GM12891 (cell line): ENCODE results near the gene MYO7A.

Experiments used
- DNase-seq: peaks from one replicate; pipeline ENCODE4 v3.0.0; 2011; ENCODE audit warnings: low spot score; ENCODE audit not compliant: insufficient read length
- FAIRE-seq: peaks from 2 replicates; lab custom pipeline; 2011; peaks lifted over from hg19 to GRCh38; lab: Jason Lieb, UNC
- PAX5 ChIP-seq: IDR thresholded peaks from 2 replicates; pipeline ENCODE4 v1.6.1; 2011; ENCODE audit warnings: low read length, moderate library complexity, mild to moderate bottlenecking; ENCODE audit not compliant: insufficient read depth, severe bottlenecking
- POLR2A ChIP-seq: IDR thresholded peaks from 2 replicates; pipeline ENCODE4 v1.6.1; 2011; ENCODE audit warnings: low read depth, low read length, control low read depth
- POLR2AphosphoS5 ChIP-seq: IDR thresholded peaks from 2 replicates; pipeline ENCODE4 v1.6.1; 2011; ENCODE audit warnings: low read depth, low read length, control low read depth
- POU2F2 ChIP-seq: IDR thresholded peaks from 2 replicates; pipeline ENCODE4 v1.6.1; 2011; ENCODE audit warnings: low read depth, mild to moderate bottlenecking, control low read depth, low read length, moderate library complexity
- SPI1 ChIP-seq: IDR thresholded peaks from 2 replicates; pipeline ENCODE4 v1.6.1; 2011; ENCODE audit warnings: low read depth, low read length, control low read depth
- TAF1 ChIP-seq: IDR thresholded peaks from 2 replicates; pipeline ENCODE4 v1.6.1; 2011; ENCODE audit warnings: low read depth, low read length, control low read depth

MYO7A gene

DNA sequence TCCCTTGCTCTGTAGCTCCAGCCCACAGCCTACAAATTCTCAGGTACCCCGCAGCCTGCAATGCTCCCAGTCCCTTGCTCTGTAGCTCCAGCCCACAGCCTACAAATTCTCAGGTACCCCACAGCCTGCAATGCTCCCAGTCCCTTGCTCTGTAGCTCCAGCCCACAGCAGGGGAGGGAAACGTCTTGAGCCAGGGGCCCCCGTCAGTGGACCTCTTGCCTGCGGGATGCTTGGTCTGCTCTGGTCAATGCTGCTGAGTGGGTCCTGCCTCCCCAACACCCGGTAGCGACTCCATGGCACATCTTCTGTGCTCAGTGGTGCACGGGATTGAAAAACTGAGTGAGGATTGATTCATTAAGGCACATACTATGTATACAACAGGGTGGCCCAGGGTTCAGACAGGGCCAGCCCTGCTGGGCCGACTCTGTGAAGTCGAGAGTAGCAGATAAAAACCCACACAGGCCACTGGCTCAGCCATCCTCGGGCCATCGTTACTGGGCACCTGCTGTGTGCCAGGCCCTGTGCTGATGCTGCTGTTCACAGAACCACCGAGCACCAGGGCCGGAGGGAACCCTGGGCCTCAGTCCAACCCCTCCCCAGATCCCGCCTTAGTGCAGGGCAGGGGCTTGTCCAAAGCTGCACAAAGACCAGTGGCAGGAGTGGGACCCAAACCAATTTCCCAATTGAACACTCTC lies 69.7 kb downstream of the MYO7A start:
- TF ChIP-seq PAX5: no peak
- TF ChIP-seq TAF1: no peak
- TF ChIP-seq POLR2A: no peak
- TF ChIP-seq POU2F2: no peak
- TF ChIP-seq SPI1: no peak
- no peak for TF ChIP-seq POLR2AphosphoS5
- DNase-seq (no peak), FAIRE-seq (no peak)

DNA sequence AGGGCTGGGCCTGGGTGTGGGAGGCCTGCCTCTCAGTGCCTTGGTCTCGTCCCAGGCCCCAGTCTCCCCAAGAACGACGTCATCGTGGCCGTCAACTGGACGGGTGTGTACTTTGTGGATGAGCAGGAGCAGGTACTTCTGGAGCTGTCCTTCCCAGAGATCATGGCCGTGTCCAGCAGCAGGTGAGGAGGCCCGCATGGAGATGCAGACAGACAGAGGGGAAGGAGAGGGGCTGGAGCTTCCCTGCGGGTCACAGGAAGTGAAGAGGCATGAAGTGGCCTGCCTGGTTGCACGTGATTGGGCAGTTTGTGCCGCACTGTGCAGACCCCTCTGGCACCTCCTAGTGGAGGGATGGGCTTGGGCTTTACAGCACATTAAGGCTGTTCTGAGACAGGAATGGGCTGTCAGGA lies 70.4 kb downstream of the MYO7A start:
- no peak for TF ChIP-seq TAF1
- TF ChIP-seq PAX5: no peak
- no peak for TF ChIP-seq SPI1
- TF ChIP-seq POU2F2: no peak
- TF ChIP-seq POLR2AphosphoS5: no peak
- no peak for TF ChIP-seq POLR2A
- FAIRE-seq (peak; percentile 72), DNase-seq (peak; percentile 64)

DNA sequence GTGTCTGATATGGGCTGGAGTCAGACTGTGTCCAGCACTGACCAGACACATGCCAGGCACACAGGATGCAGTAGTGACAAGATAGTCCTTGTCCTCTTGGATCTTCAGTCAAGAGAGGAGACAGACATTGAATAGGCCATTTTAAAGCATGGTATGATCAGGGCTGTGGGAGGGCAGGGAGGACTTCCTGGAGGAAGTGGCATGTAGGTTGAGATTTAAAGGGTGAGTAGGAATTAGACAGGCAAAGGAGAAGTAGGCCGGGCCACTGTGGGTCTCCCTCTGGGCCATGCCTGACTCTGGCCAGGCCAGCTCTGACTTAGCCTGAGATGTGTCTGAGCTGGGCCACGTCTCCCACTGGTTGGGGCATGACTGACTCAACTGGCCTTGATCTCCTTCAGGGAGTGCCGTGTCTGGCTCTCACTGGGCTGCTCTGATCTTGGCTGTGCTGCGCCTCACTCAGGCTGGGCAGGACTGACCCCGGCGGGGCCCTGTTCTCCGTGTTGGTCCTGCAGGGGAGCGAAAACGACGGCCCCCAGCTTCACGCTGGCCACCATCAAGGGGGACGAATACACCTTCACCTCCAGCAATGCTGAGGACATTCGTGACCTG lies 71.2 kb downstream of the MYO7A start:
- DNase-seq (no peak), FAIRE-seq (no peak)
- TF ChIP-seq TAF1: no peak

DNA sequence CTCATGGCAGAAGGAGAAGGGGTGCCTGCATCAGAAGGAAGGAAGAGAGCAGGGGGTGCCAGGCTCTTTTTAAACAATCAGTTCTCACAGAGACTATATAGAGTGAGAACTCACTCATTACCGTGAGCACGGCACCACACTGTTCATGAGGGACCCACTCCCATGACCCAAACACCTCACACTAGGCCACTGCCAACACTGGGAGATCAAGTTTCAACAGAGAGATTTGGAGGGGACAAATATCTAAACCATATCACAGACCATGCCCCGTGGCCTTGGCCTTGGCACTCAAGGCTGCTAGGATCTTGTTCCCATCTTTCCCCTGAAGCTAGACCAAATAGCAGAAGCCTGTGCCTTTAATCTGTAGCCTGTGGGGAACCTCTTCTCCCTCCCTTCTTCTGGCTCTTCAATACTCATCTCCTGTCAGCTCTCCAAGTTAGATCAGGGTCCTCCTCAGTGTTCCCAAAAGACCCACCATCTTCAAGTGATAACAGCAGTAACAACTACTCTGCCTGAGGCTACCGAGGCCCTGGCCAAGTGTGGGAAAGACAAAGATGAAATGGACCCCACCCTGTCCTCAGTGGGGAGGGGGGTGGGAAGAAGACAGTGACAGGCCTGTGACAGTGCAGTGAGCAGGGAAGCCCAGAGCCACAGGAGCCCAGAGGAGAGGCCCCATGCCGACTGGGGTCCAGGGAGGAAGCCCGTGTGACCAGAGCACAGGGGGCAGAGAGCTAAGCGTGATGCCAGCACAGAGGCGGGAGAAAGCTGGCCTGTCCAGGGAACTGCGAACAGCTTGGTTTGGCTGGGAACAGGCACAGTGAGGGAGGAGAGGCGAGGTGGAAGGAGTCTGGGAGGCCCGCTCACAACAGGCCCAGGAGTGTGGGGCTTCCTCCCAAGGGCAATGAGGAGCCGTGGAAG lies 72.6 kb downstream of the MYO7A start:
- TF ChIP-seq POU2F2: no peak
- TF ChIP-seq POLR2A: no peak
- FAIRE-seq (no peak), DNase-seq (no peak)

DNA sequence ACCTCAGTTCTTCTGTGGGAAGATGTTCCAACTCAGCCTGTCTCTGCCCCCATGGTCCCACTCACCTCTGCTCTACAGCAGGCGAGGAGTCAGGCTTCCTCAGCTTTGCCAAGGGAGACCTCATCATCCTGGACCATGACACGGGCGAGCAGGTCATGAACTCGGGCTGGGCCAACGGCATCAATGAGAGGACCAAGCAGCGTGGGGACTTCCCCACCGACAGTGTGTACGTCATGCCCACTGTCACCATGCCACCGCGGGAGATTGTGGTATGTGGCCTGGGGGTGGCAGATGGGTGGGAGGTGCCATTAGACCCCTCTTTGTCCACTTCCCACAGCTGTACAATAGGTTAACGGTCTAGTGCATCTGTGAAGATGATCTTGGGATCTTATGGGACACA lies 73.3 kb downstream of the MYO7A start:
- TF ChIP-seq PAX5 (no peak), POLR2A (no peak), SPI1 (no peak), TAF1 (no peak), POU2F2 (no peak)
- DNase-seq (no peak), FAIRE-seq (no peak)

DNA sequence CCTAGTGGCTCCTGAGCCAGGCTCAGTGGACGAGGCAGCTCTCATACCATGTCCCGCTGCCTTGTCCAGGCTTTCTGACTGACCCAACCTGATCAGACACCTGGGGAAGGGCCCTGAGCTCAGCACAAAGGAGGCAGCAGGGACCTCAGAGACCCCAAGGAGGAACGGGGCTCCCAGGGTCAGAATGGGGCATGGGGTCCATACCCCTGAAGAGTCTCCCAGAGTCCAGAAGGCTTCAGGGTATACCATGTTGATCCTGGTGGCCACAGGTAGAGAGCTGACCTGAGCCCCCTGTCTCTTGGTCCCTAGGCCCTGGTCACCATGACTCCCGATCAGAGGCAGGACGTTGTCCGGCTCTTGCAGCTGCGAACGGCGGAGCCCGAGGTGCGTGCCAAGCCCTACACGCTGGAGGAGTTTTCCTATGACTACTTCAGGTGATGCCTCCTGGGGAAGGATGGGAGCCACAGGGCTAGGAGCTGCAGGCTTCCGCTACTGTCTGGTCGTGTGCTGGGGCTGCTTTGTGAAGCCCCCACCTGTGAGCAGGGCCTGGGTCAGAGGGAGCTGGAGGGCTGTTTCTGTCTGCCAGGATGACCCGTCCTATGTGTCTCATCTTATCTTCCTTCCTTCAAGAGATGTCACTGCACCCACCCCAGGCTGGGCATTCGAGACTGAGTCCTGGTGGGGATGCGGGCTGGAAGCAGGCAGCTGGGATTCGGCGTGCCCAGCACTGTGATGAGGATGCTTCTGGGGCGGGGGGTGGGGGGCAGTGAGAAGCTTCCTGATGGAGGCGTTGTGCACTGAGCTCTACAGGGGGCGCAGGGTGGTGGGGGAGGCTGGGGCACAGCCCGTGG lies 74.2 kb downstream of the MYO7A start:
- no peak for TF ChIP-seq POU2F2
- no peak for TF ChIP-seq POLR2AphosphoS5
- TF ChIP-seq TAF1: no peak
- FAIRE-seq (no peak), DNase-seq (no peak)

DNA sequence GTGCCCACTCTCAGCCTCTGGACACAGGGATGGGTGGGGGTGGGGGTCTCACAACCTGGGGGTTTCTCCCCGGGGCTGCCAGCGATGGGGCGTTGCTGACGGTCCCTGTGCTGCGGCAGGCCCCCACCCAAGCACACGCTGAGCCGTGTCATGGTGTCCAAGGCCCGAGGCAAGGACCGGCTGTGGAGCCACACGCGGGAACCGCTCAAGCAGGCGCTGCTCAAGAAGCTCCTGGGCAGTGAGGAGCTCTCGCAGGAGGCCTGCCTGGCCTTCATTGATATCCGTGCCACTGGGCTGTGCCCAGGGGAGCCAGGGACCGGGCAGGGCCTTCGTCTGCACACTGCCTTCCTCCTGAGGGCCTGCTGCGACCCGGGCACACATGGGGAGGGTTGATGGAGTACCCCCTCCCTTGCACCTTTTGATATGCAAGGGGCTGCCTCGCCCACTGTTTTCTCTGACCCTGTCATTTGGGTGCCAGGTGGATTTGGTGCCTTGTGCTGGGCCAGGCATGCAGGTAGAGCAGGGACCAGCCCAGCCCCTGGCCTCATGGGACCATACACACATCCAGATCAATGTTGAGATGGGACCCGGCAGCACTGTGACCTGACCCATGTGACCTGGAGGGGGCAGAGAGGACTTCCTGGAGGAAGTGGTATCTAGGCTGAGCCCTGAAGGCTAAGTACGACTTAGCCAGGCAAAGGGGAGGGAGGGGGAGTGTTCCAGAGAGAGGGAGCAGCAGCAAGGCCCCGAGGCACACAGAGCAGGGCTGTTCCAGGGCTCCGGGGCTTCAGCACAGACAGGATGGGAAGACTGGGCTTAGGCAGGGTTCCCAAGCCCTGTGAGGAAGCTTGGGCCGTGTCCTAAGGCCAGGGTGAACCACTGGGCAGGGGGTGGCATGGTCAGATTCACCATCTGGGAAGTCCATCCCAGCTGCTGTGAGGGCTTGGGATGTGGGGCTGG lies 75.2 kb downstream of the MYO7A start:
- FAIRE-seq: no peak
- no peak for DNase-seq
- TF ChIP-seq TAF1: no peak
- no peak for TF ChIP-seq PAX5
- no peak for TF ChIP-seq POU2F2
- TF ChIP-seq SPI1: no peak
- TF ChIP-seq POLR2AphosphoS5: no peak
- no peak for TF ChIP-seq POLR2A

DNA sequence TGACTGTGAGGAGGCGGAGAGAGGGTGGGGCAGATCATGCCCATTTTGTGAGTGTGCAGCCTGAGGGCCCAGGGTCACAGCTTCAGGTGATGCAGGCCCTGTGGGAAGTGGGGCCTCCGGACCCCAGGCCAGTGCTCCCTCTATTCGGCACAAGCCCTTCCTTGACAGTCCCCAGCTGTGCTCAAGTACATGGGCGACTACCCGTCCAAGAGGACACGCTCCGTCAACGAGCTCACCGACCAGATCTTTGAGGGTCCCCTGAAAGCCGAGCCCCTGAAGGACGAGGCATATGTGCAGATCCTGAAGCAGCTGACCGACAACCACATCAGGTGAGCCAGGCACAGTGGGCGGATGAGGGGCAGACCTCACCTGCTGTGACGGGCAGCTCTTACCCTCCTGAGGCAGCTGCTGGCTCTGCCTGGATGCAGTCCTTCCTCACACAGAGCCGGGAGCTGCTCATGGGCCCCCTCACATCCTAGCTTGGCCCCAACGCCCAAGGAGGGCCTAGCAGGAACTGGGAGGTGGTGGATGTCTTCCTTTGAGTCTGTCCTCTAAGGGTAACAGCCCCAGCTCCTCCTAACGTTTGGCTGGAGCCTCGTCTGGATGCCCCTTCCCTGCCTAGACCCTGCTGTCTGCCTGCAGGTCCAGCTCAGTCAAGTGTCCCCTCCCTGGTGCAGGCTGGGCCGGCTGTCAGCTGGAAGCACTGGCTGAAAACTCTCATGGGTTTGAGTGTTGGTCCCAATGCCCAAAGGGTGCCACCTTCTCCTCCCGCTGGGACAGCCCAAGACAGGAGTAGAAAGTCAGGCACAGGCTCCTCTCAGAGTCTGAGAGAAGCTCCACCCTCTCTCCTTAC lies 76.1 kb downstream of the MYO7A start:
- FAIRE-seq (no peak), DNase-seq (no peak)

More for the DNA sequence above, 76.1 kb downstream of the MYO7A start:
- TF ChIP-seq POLR2AphosphoS5 (no peak), PAX5 (no peak)
